A673 (cell line): ENCODE results near the gene MAPKAP1.

ENCODE experiments used
- EZH2 ChIP-seq: fragments of 200-600 bp; sonication (generic); IDR thresholded peaks from 2 replicates; pipeline ENCODE4 v1.6.1; 2017; ENCODE audit warnings: borderline replicate concordance, low read depth, mild to moderate bottlenecking, mixed read lengths, antibody characterized with exemption, low read length; ENCODE audit not compliant: poor library complexity, severe bottlenecking
- TF ChIP-seq, protein P1 (sequence below): fragments of 300-800, 200-600 bp; sonication (generic); conservative IDR thresholded peaks from 2 replicates; pipeline ENCODE4 v1.5.1; 2017; ENCODE audit warnings: low read depth, mild to moderate bottlenecking, antibody characterized with exemption, low read length, moderate library complexity, mixed read lengths

DNA sequence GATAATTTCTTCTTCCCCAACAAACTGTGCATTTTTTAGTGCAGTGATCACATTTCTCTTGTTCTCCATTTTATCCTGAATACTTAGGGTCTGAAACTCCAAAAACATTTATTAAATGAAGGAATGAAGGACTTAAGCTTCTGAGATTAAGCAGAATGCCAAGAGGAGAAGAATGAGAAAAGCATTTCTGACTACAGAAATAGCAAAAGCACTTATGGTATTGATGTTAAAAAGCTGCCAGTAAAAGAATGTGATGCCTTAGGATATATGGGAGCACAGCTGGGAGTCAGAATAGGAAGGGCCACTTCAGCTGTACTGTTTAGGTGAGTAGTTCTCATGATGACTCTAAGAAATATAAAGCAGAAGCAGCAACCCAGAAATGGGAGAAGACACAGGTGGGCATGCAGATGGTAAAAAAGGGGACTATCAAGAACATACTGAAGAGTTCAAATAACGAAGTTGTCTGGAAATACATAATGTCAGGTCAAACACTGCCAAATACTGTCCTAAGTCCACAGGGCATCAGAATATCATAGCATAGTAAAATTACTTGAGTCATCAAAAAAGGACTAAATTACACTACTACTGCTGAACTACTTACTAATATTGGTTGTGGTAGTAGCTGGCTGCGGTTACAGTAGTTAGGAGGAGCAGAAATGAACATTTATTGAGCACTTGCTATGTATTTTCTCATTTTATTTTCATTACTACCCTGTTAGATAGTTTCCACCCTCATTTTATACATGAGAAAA, 132.7 kb downstream of the MAPKAP1 start:
- TF ChIP-seq, protein P1, sequence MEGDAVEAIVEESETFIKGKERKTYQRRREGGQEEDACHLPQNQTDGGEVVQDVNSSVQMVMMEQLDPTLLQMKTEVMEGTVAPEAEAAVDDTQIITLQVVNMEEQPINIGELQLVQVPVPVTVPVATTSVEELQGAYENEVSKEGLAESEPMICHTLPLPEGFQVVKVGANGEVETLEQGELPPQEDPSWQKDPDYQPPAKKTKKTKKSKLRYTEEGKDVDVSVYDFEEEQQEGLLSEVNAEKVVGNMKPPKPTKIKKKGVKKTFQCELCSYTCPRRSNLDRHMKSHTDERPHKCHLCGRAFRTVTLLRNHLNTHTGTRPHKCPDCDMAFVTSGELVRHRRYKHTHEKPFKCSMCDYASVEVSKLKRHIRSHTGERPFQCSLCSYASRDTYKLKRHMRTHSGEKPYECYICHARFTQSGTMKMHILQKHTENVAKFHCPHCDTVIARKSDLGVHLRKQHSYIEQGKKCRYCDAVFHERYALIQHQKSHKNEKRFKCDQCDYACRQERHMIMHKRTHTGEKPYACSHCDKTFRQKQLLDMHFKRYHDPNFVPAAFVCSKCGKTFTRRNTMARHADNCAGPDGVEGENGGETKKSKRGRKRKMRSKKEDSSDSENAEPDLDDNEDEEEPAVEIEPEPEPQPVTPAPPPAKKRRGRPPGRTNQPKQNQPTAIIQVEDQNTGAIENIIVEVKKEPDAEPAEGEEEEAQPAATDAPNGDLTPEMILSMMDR = no peak
- TF ChIP-seq EZH2 = no peak
